Uterus (tissue), 2 donors: ENCODE measurements around the gene ATP8B2.
"Not testable (repeated sequence)": the region's sequence is repeated elsewhere in the genome, so short reads cannot be mapped to it uniquely, and the experiment has no call there.

Experiments used
- CTCF ChIP-seq, 4 experiments: fragments of 200-600 bp in 2 of 4; fragments of 450-650 bp in 2 of 4; sonication (generic) in 2 of 4; IDR thresholded peaks; one replicate each; pipeline ENCODE4 v1.5.1; 2016 to 2019; ENCODE audit warnings: antibody characterized with exemption in 4 of 4, mild to moderate bottlenecking in 2 of 4, moderate library complexity in 1 of 4
- POLR2A ChIP-seq, 2 donors: fragments of 450-650 bp; IDR thresholded peaks; one replicate each; pipeline ENCODE4 v1.6.1; 2016; ENCODE audit warnings: antibody characterized with exemption in 2 of 2, mild to moderate bottlenecking in 1 of 2, moderate library complexity in 1 of 2

GRCh38 chr1:154309136-154309535, 16.2 kb upstream of the ATP8B2 start:
- not testable (repeated sequence) for TF ChIP-seq CTCF, POLR2A (IDR thresholded peaks at IDR 0.05)
